ENCODE data around the gene RHBDL2. TPM values are rescaled to one million over a fixed set of nuclear protein-coding genes. Genes with fewer than 3 reads are reported as not detected.
"Not testable (repeated sequence)": the region's sequence is repeated elsewhere in the genome, so short reads cannot be mapped to it uniquely, and the experiment has no call there.

The RHBDL2 gene
- total RNA-seq, 1 experiment from 2014 or later, result 8.5 TPM

GRCh38 chr1:38932571-38932970 lies 9.1 kb downstream of the RHBDL2 start:
- DNase-seq (ENCODE audit: low spot score), result no peak

DNA sequence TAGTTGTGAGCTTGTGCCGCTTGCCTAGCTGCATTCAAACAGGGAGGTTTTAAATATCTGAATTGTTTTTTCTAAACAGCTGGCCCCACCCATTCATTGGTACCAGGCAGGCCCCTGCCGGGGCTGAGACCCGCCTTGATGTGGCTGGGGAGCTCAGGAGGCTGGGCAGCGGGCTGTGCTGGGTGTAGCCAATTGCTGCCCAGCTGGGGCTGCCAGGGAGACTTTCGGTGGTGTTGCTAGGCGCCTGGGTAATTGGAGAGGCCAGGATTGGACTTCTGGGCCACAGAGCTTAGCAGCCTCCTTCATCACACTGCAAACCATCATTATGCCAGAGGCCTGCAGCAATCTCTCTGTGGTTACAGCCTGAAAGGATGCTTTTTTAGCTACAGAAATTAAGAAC lies 12.2 kb downstream of the RHBDL2 start:
- peak; percentile 32 for DNase-seq (ENCODE audit: low spot score)

DNA sequence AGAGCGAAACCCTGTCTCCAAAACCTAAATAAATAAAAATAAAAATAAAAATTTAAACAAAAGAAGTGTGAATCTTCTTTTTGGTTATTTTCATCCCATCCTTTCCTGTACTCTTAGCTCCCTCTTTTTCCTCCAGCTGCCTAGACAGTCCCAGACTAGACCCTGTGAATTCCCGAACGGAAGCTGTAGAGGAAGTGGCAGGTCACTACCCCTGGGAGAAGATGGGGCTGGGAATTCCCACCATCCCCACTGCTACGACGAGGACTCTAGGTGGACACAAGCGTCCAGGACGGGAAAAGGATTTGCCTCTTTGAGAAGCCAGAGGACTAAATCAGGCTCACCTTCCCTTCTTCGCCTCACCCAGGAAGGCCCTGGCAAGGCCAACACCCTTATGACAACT lies 12.6 kb downstream of the RHBDL2 start:
- DNase-seq (ENCODE audit: low spot score), result no peak

DNA sequence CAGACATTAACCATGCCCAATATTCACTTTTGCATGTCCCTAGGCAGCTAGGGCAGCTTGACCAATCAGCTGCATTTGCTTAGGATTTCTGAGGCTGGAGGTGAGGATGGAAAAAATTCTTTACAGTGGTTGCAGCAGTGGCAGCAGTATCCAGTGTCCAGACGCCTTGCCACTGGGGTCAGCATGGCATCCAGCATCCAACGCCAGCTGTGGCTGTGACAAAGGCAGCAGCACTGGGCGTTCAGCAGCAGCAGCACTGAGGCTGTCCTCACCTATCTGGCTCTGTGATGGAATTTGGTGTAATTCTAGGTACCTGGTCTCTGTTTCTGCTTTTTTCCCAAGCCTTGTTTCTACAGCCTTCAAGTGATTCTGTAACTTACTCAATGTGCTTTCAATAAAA lies 15.5 kb downstream of the RHBDL2 start:
- DNase-seq (ENCODE audit: low spot score), result no peak

DNA sequence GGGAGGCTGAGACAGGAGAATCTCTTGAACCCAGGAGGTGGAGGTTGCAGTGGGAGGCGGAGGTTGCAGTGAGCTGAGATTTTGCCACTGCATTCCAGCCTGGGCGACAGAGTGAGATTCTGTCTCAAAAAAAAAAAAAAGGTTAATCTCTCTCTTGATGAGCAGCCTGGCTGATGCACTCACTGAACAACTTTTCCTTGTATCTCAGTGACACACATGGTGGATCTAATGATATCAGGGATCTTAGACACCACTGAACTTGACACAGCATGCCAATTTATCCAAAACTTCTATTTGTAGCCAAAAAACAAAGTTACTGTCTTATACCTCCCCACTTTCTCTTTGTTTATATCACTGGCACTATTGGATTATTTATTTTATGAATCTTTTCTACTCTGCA lies 16.2 kb downstream of the RHBDL2 start:
- DNase-seq (ENCODE audit: low spot score), result no peak

DNA sequence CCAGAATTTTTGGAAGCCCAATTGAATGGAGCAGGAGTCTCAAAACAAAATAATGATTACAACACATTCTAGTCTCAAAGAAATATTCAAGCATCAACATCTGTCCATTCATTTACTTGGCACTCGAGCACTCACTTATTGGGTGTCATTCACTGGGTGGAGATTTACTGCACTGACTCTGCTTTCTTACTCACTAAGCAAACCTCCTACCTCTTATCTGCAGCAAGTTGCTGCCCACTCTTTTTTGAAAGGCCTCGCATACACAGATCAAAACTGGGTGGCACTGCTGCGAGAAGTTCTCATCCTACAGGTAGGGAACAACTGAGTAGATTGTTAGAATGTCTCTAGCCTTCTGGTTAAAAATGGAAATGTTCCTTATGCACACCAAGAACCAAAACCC lies 18.0 kb downstream of the RHBDL2 start:
- DNase-seq (ENCODE audit: low spot score), result no peak

DNA sequence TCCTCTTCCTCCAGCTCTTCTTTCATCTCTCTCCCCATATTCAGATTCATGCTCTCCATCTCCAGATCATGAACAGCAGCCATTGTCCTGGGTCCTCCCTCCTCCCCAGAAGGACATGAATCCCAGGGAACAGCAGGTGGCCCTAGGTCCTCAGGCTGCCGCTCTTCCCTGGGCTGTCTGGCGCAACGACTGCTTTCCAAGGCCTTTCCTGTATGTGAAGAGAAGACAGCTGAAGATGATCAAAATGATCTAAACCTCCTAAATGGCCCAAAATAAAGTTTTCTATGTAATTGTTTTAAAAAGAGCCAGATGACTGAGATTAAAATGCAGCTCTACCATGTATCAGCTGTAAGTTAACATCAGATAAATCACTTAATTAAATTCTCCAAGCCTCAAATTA lies 22.5 kb downstream of the RHBDL2 start:
- peak; percentile 35 for DNase-seq (ENCODE audit: low spot score)

GRCh38 chr1:38918568-38918967 lies 23.1 kb downstream of the RHBDL2 start:
- no peak for DNase-seq (ENCODE audit: low spot score)

DNA sequence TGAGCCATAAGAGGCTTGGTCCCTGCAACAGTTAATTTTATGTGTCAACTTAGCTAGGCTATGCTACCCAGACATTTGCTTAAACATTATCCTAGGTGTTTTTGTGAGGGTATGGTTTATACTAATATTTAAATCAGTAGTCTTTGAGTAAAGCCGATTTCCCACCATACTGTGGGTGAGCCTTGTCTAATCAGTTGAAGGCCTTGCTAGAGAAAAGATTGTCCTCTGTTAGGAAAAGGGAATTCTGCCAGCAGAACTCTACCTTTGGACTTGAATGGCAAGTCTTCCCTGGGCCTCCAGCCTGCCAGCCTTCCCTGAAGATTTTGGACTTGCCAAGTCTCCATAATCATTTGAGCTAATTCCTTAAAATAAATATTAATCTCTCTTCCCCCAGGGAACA lies 23.9 kb downstream of the RHBDL2 start:
- no peak for DNase-seq (ENCODE audit: low spot score)

DNA sequence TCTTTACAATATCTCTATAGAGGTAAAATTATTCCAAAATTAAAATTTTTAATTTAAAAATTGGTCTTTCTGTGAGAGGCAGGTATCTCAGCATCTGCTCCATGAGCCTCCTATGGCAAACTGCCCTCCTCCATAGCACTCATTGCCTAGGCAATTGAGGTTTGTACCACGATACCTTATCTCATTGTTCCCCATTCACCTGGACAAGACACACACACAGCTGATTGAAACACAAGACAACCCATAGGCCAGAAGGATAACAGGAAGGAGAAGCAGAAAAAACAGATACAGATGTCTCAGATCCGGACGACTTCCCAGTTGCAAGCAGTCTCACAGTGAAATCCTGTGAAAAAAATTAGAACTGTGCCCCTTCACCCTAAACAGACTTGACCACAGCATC lies 24.3 kb downstream of the RHBDL2 start:
- DNase-seq (ENCODE audit: low spot score), result no peak

GRCh38 chr1:38915352-38915948 lies 26.2 kb downstream of the RHBDL2 start:
- DNase-seq (ENCODE audit: low spot score), result no peak

DNA sequence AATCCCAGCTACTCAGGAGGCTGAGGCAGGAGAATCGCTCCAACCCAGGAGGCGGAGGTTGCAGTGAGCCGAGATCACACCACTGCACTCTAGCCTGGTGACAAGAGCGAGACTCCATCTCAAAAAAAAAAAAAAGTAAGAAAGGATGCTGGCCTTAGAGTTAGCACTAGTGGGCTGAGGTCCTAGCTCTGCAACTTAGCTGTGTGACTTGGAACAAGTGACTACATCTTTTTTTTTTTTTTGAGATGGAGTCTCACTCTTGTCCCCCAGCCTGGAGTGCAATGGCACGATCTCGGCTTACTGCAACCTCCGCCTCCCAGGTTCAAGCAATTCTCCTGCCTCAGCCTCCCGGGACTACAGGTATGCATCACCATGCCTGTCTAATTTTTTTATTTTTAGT lies 26.7 kb downstream of the RHBDL2 start:
- DNase-seq (ENCODE audit: low spot score), result not testable (repeated sequence)

GRCh38 chr1:38908821-38909220 lies 32.8 kb downstream of the RHBDL2 start:
- no peak for DNase-seq (ENCODE audit: low spot score)

DNA sequence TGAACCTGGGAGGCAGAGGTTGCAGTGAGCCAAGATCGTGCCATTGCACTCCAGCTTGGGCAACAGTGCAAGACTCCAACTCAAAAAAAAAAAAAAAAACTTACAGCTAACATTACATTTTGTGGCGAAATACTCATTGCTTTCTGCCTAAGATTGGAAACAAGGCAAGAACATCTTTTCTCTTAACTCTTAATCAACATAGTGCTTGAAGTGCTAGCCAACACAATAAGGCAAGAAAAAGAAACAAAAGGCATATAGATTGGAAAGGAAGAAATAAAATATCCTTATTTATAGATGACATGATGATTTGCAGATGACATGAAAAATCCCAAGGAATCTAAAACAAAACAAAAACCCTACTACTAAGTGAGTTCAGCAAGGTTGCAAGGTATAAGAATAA lies 35.6 kb downstream of the RHBDL2 start:
- DNase-seq (ENCODE audit: low spot score), result no peak

- DNase-seq (ENCODE audit: low spot score), result no peak
These were observed 42.1 kb downstream of the RHBDL2 start for GRCh38 chr1:38899560-38899959.

GRCh38 chr1:38898653-38899230 lies 42.9 kb downstream of the RHBDL2 start:
- DNase-seq (ENCODE audit: low spot score), result no peak

GRCh38 chr1:38896169-38896568 lies 45.5 kb downstream of the RHBDL2 start:
- no peak for DNase-seq (ENCODE audit: low spot score)

DNA sequence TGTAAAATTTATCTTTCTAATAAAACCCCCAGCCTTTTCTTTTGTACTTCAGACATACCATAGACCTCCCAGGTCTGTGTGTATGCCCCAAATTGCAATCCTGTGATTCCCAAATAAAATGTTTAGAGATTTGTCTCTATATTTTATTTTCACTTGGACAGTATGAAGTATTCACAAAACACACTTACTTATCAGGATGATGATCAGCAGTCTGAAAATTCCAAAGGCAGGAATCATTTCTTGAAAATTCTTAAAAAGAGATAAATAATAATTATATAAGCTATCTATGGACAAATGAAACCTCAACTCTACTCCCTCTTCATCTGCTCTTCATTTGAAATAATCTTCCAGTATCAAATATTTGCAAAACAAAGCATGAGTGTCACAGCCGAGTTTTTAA lies 48.7 kb downstream of the RHBDL2 start:
- DNase-seq (ENCODE audit: low spot score), result no peak

DNA sequence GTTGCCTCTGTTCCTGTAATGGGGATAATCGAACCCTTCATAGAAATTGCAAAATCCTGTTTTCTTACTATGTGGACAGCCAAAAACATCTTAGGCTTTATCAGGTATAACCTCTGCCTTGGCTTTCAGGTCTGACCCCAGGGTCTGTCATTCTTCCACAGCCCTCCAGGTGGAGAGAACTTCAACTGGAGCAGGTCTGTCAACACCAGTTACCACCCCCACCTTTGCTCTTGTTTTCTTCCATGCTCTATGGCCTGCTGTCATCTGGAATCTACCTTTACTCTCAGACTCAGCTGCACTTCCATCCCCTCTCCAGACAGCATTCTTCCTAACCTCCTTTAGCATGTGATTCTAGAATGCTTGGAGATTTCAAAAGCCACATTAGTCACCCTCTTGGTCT lies 49.9 kb downstream of the RHBDL2 start:
- DNase-seq (ENCODE audit: low spot score), result peak; percentile 42

DNA sequence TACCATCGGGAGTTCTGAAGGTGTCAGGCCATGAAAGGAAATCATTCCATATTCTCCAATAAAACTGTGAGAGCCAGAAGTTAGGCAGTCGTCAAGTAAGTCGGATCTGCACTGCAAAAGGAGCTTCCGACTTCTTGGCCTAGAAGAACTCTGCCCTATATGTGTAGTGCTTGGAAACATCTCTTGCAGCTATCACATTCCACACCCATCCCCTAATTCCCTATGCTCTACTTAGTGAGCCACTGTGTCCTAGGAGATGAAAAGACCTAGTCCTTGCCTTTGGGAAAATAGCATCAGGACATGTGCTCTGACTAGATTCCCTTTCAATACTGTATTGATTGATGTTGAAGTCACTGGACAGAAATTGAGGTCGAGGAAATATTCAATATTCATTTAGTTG lies 52.0 kb downstream of the RHBDL2 start:
- no peak for DNase-seq (ENCODE audit: low spot score)

GRCh38 chr1:38888423-38889333 lies 53.0 kb downstream of the RHBDL2 start:
- no peak for DNase-seq (ENCODE audit: low spot score)

DNA sequence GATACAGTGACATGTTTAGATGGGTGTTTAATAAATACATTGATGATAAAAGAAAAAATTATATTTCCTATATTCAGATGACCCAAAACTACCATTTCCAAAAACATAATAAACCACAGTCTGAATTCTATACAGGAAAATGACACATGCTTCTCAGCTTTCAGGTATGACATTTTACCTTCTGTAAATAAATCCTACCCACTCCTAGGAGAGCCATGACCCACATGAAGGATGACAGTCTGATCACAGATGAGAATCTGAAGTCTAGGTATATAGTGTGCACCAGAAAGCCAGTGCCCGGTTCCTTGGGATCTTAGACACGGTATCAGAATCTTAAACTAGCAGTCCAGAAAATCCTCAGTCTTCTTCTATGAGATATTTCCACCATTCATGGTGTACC lies 56.5 kb downstream of the RHBDL2 start:
- no peak for DNase-seq (ENCODE audit: low spot score)

DNA sequence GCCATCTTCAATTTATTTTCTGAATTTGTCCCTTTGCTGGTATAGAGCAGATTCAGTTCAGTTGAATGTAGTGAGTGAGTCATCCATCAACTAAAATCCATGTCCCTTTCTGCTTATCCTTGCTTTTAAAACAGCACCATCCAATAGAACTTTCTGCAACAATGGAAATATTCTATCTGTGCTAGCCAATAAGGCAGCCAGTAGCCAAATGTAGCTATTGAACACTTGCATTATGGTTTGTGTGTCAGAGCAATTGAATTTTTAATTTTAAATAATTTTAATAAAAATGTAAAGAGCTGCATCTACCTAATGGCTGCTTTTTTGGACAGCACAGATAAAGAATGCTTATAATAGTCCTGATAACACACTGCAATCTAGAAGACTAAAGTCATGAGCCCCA lies 60.1 kb downstream of the RHBDL2 start, which contains the start of gene GJA9:
GJA9 (minus strand) TSS at position 101 of the 400 bp plus-strand sequence. CDS start 5,489 bp downstream, outside the sequence.
- no peak for DNase-seq (ENCODE audit: low spot score)
